AG04450 (cell line): ENCODE results near the gene ANKRD28. TPM values are rescaled to one million over a fixed set of nuclear protein-coding genes. Genes with fewer than 3 reads are reported as not detected.

ENCODE experiments used
- CTCF ChIA-PET: fragments of 300-600, 350-600 bp; formaldehyde crosslinking; extraction: SDS; loops from one replicate; lab custom pipeline; 2022; ENCODE audit warnings: antibody characterized with exemption, inconsistent platforms; lab: Charles Lee
- POLR2A ChIA-PET: fragments of 350-600 bp; formaldehyde crosslinking; extraction: SDS; loops from one replicate; lab custom pipeline; 2021; ENCODE audit warnings: antibody characterized with exemption, inconsistent platforms; lab: Yijun Ruan, JAX
- DNase-seq: peaks from one replicate; pipeline ENCODE4 v3.0.0-alpha.2; 2011; ENCODE audit warnings: low read depth, low spot score
- H3K27ac ChIP-seq: one replicate; pipeline ENCODE4 v1.5.1; 2012; ENCODE audit warnings: low read depth, low read length, control low read depth
- H3K27me3 ChIP-seq: one replicate; pipeline ENCODE4 v1.6.0; 2012; ENCODE audit warnings: low read length; ENCODE audit not compliant: control insufficient read depth, insufficient read depth
- H3K4me3 ChIP-seq: 2 replicates; pipeline ENCODE4 v1.5.1; 2011; ENCODE audit warnings: mild to moderate bottlenecking, low read depth, low read length, control low read depth
- H3K9me3 ChIP-seq: 2 replicates; pipeline ENCODE4 v1.5.1; 2012; ENCODE audit warnings: low read length; ENCODE audit not compliant: control insufficient read depth, insufficient read depth
- polyA plus RNA-seq: library from polyadenylated mRNA; depleted of rRNA; stranded (reverse); fragments of >200 nt; gene quantifications from 2 replicates; pipeline ENCODE4 v1.2.3, GENCODE V29; 2011
- TF ChIP-seq, protein P1 (sequence below): IDR thresholded peaks from 2 replicates; pipeline ENCODE4 v1.5.1; 2011; ENCODE audit warnings: low read depth, low read length, control low read depth, inconsistent platforms

The ANKRD28 gene
- polyA plus RNA-seq, 1 experiment = 134 TPM

DNA sequence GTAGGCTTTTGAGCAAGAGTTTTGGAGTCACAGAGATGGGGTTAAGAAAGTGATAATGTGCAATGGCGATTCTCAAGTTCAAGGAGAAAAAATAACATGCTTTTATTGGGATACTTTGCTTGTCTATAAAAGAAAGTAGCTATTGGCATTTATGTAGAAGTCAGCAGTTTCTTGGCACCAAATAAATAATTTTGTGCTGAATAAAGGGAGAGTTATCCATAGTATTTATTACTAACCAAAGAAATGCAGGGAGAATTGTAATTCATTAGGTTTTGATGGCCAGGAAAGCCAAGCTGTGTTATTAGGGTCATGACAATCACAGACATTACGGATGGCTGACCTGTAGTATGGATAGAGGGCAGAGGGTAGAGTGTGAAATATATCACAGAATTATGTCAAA is 163.1 kb downstream of the ANKRD28 start:
- ChIA-PET POLR2A (interaction anchor here (0.6 to 2.6 kb wide), 3 partner anchors 12 to 426 kb away, joined by 3 to 20 read pairs (median 5); no protein-coding TSS in a partner anchor), CTCF (interaction anchor here (1.4 kb wide), 1 partner anchor 177 kb away, joined by 6 read pairs; no protein-coding TSS in a partner anchor)
- H3K27ac ChIP-seq = peak overlapping the region; percentile 98
- no peak overlapping the region for H3K4me3 ChIP-seq
- H3K9me3 ChIP-seq = no peaks in the 10 kb centered on the region
- DNase-seq = no peak
- TF ChIP-seq, protein P1, sequence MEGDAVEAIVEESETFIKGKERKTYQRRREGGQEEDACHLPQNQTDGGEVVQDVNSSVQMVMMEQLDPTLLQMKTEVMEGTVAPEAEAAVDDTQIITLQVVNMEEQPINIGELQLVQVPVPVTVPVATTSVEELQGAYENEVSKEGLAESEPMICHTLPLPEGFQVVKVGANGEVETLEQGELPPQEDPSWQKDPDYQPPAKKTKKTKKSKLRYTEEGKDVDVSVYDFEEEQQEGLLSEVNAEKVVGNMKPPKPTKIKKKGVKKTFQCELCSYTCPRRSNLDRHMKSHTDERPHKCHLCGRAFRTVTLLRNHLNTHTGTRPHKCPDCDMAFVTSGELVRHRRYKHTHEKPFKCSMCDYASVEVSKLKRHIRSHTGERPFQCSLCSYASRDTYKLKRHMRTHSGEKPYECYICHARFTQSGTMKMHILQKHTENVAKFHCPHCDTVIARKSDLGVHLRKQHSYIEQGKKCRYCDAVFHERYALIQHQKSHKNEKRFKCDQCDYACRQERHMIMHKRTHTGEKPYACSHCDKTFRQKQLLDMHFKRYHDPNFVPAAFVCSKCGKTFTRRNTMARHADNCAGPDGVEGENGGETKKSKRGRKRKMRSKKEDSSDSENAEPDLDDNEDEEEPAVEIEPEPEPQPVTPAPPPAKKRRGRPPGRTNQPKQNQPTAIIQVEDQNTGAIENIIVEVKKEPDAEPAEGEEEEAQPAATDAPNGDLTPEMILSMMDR = no peak
- H3K27me3 ChIP-seq = no peaks in the 10 kb centered on the region

DNA sequence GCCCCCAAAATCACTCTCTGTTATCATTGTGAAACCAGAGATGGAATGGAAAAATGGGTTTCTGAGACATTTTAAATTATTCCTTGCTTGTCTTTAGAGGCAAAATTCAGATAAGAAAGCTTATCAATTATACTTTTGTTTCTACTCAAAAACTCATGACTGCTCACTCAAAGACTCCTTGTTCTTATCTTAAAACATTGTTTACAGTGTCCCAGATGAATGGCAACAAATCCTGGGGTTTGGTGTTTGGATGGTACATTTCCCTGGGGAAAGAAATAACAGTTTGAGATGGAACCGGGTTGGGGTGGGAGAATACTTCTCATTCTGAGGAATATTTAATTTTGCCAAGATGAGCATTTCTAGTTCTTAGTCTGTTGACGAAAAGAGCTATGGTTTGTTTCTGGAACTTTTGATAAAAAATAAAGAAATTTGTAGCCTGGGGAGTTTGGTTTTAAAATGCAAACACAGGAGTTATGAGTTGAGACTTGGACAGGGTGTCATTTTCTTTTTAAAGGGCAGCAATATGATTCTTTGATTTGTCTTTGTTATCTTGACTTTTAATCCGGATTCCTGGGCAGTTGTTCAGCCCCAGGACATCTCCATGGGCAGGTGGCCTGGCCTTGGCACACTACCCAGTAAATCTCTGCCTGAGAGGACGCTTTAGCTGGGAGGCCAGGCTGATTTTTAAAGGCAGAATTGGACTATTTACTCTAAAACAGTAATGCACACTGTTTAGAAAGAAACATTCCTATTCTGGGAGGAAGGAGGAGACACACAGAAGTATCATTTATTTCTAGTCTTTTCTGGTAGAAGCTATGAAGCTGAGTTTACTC is 163.8 kb downstream of the ANKRD28 start:
- Histone ChIP-seq H3K27ac (peak overlapping the region; percentile 70), H3K27me3 (no peaks in the 10 kb centered on the region), H3K9me3 (no peaks in the 10 kb centered on the region), H3K4me3 (no peak overlapping the region)
- ChIA-PET POLR2A (interaction anchor here (1.3 to 2.6 kb wide), 2 partner anchors 13 to 147 kb away, joined by 5 to 20 read pairs; no protein-coding TSS in a partner anchor), CTCF (interaction anchor here (1.4 to 1.7 kb wide), 2 partner anchors 12 to 178 kb away, joined by 4 to 6 read pairs; no protein-coding TSS in a partner anchor)
- TF ChIP-seq, protein P1 = no peak
- no peak for DNase-seq

DNA sequence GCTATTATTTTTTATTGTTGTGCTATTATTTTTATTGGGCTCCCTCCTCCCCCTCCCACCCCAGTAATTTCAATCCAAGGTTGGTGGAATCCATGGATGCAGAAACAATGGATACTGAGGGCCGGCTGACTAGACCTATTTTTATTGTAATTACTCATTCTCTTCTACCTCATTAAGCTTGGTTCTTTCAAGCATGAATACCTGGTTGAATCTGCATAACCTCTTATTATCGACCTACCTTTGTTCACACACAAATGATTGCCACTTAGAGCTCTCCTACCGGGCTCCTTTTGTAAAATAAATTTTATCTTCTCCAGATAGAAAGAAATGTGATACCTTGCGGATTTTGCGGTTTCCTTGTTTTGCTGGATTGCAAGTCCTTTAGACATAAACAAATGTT is 164.6 kb downstream of the ANKRD28 start:
- CTCF ChIA-PET = interaction anchor here (1.7 kb wide), 1 partner anchor 13 kb away, joined by 4 read pairs; no protein-coding TSS in a partner anchor
- POLR2A ChIA-PET = no interaction called here
- no peak for DNase-seq
- H3K27me3 ChIP-seq = no peaks in the 10 kb centered on the region
- no peak overlapping the region for H3K4me3 ChIP-seq
- H3K9me3 ChIP-seq = no peaks in the 10 kb centered on the region
- TF ChIP-seq, protein P1 = no peak
- peak overlapping the region; percentile 11 for H3K27ac ChIP-seq

DNA sequence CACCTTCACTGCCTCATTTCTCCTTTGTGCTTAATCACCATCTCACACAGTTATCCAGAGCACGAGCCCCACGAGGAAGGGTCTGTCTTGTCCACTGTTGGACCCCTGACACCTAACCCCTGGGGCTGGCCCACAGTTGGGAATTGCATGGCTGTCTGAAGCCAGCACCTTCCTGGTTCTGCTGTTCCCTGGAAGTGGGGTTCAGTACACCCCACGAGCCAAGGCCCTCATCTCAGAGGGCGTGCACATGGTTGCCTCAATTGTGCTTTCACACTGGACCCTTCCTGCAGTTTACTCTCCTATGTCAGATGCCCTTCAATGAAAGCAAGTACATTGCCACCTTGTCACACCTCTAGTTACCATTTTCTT is 165.6 kb downstream of the ANKRD28 start:
- DNase-seq = no peak
- CTCF ChIA-PET = no interaction called here
- no peak overlapping the region for H3K4me3 ChIP-seq
- POLR2A ChIA-PET = no interaction called here
- H3K27ac ChIP-seq = no peak overlapping the region
- no peaks in the 10 kb centered on the region for H3K9me3 ChIP-seq
- H3K27me3 ChIP-seq = no peaks in the 10 kb centered on the region
- TF ChIP-seq, protein P1 = no peak
